MCF 10A (cell line): ENCODE data around the gene P2RX1. TPM values are rescaled to one million over a fixed set of nuclear protein-coding genes. Genes with fewer than 3 reads are reported as not detected.

Experiments
- BruUV-seq: library from RNA; stranded (reverse); fragments of 400-500 nt; replicated peaks from 2 replicates; lab custom pipeline; 2021; lab: Mats Ljungman, UMichigan
- CTCF ChIA-PET: fragments of 300-600 bp; sonication (Branson Sonifier 250); formaldehyde crosslinking; extraction: SDS; loops from one replicate; lab custom pipeline; 2021; ENCODE audit warnings: antibody characterized with exemption, inconsistent platforms; lab: Yijun Ruan, JAX
- POLR2A ChIA-PET: fragments of 300-600, 350-650 bp; sonication (Branson Sonifier 250); formaldehyde crosslinking; extraction: SDS; loops from one replicate; lab custom pipeline; 2020; ENCODE audit warnings: antibody characterized with exemption, inconsistent platforms; lab: Yijun Ruan, JAX
- DNase-seq: peaks from one replicate; pipeline ENCODE4 v3.0.0-alpha.2; 2018; ENCODE audit not compliant: unreplicated experiment
- H3K27ac Mint-ChIP-seq: one replicate; pipeline ENCODE4 v1.8.0; 2022; ENCODE audit warnings: mild to moderate bottlenecking, low read depth, mixed read lengths; ENCODE audit not compliant: unreplicated experiment
- H3K27me3 Mint-ChIP-seq: one replicate; pipeline ENCODE4 v1.8.0; 2022; ENCODE audit warnings: mixed read lengths; ENCODE audit not compliant: insufficient read depth, unreplicated experiment
- H3K36me3 Mint-ChIP-seq: one replicate; pipeline ENCODE4 v1.8.0; 2022; ENCODE audit warnings: mild to moderate bottlenecking, moderate library complexity, mixed read lengths; ENCODE audit not compliant: insufficient read depth, unreplicated experiment
- H3K4me1 Mint-ChIP-seq: one replicate; pipeline ENCODE4 v1.8.0; 2022; ENCODE audit warnings: mixed read lengths; ENCODE audit not compliant: insufficient read depth, unreplicated experiment
- H3K4me3 Mint-ChIP-seq: one replicate; pipeline ENCODE4 v1.8.0; 2022; ENCODE audit warnings: mild to moderate bottlenecking, moderate library complexity, mixed read lengths; ENCODE audit not compliant: unreplicated experiment
- H3K9me3 Mint-ChIP-seq: one replicate; pipeline ENCODE4 v1.8.0; 2022; ENCODE audit warnings: mixed read lengths; ENCODE audit not compliant: unreplicated experiment
- intact Hi-C: fragments of 100-400 bp; cut with micrococcal nuclease; formaldehyde crosslinking; loops from 2 replicates; pipeline ENCODE4 v1.14.1; 2022
- total RNA-seq: library from RNA; stranded (reverse); gene quantifications from 2 replicates; pipeline ENCODE4 v1.2.3, GENCODE V29; 2022
- TF ChIP-seq, protein P1 (sequence below): fragments of 200-600 bp; IDR thresholded peaks from one replicate; pipeline ENCODE4 v1.8.0; 2022; ENCODE audit warnings: antibody characterized with exemption, mild to moderate bottlenecking; ENCODE audit not compliant: unreplicated experiment

Gene P2RX1
- total RNA-seq, 1 experiment from 2014 or later, result not detected

DNA sequence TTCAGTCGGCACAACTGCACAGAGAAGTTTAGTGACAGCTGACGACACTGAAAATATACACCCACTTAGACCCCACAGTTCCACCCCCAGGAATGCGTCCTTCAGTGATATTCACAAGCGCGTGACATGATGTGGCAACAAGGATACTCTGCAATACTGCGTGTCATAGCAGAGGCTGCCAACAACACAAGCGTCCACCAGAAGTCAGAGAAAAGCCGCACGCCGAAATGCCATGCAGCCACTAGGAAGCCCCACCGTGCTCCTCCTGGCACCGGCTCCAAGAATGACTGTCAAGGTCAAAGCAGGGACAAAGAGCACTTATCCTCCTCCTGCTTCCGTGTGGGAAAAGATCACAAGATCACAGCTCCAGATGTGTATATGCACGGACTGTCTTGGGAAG is 44.5 kb upstream of the P2RX1 start:
- H3K36me3 Mint-ChIP-seq, result no peaks in the 10 kb centered on the region
- TF ChIP-seq, protein P1, sequence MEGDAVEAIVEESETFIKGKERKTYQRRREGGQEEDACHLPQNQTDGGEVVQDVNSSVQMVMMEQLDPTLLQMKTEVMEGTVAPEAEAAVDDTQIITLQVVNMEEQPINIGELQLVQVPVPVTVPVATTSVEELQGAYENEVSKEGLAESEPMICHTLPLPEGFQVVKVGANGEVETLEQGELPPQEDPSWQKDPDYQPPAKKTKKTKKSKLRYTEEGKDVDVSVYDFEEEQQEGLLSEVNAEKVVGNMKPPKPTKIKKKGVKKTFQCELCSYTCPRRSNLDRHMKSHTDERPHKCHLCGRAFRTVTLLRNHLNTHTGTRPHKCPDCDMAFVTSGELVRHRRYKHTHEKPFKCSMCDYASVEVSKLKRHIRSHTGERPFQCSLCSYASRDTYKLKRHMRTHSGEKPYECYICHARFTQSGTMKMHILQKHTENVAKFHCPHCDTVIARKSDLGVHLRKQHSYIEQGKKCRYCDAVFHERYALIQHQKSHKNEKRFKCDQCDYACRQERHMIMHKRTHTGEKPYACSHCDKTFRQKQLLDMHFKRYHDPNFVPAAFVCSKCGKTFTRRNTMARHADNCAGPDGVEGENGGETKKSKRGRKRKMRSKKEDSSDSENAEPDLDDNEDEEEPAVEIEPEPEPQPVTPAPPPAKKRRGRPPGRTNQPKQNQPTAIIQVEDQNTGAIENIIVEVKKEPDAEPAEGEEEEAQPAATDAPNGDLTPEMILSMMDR, result no peak
- intact Hi-C loops, result no loop called here
- H3K27me3 Mint-ChIP-seq, result peaks cover 12% of the 10 kb centered on the region
- CTCF ChIA-PET, result no interaction called here
- DNase-seq, result no peak
- H3K4me3 Mint-ChIP-seq, result no peak overlapping the region
- no peaks in the 10 kb centered on the region for H3K9me3 Mint-ChIP-seq
- POLR2A ChIA-PET, result no interaction called here
- peaks cover 13% of the 10 kb centered on the region for H3K4me1 Mint-ChIP-seq
- H3K27ac Mint-ChIP-seq, result no peak overlapping the region
- BruUV-seq, result no TSS peak

DNA sequence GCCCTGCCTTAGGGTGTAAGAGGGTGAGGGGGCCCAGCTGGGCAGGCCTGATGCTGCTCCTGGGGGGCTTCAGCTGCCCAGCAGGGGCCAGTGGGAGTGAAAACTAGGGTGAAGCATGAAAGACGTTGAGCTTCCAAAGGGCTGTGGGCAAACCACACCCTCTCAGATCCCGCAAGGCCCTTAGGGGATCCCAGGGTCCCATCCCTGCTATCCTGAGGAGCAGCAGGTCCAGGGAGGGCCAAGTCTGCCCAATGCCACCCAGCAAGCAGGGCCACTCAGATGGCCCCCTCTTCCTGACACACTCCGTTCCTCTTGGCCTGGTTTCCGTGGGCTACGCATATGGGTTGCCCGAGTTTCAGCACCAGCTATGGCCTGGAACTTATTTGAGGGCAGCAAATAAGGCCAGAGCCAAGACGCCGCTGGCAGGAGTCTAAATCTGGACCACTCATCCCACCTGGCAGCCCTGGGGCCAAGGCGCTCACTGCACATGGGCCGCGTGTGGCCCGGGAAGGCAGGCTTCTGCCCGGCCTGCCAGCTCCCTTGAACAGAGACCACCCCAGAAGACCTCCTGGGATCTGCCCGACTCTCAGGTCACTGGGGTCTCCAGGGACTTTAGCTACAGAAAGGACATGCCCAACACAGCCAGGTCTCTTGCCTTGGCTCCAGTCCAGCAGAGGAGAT is 43.8 kb upstream of the P2RX1 start:
- H3K4me1 Mint-ChIP-seq, result peaks cover 7% of the 10 kb centered on the region
- no peak overlapping the region for H3K4me3 Mint-ChIP-seq
- no TSS peak for BruUV-seq
- intact Hi-C loops, result loop anchor here (1.0 kb wide), 1 partner anchor 22 kb away; no protein-coding TSS in a partner anchor
- ChIA-PET POLR2A (no interaction called here), CTCF (interaction anchor here (0.8 kb wide), 1 partner anchor 115 kb away, joined by 3 read pairs; no protein-coding TSS in a partner anchor)
- no peaks in the 10 kb centered on the region for H3K36me3 Mint-ChIP-seq
- TF ChIP-seq, protein P1, result no peak
- no peak for DNase-seq
- no peak overlapping the region for H3K27ac Mint-ChIP-seq
- H3K9me3 Mint-ChIP-seq, result no peaks in the 10 kb centered on the region
- H3K27me3 Mint-ChIP-seq, result peaks cover 12% of the 10 kb centered on the region

DNA sequence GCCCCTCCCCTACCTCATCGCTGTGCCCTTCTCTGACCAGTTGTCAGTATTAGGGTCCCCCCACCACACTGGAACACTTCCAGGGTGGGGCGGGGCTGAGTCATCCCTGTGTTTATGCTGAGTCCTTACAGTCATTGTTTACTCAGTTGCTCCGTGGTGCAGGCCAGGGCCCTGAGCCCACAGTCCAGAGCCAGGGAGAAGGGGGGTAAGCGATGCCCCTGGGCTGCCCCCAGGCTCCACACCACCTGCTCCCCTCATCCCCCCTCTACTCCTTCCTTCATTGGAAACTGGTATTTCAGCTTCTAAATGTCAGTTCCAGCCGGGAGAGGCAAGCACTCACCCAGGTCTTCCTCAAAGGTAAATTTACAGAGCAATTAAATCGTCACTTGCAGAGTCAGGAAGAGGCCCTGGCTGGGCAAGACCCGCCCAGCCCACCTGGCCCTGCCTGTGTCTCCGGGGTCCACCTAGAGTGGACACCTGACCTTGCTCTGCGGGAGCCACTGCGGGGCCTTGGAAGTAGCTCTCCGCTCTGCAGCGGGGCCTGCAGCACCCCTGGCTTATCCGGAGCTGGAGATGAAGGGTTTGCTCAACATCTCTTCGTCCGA is 43.1 kb upstream of the P2RX1 start:
- ChIA-PET CTCF (interaction anchor here (0.8 kb wide), 1 partner anchor 115 kb away, joined by 3 read pairs; no protein-coding TSS in a partner anchor), POLR2A (no interaction called here)
- Mint-ChIP-seq H3K4me1 (peaks cover 6% of the 10 kb centered on the region), H3K9me3 (no peaks in the 10 kb centered on the region), H3K4me3 (no peak overlapping the region), H3K27me3 (peaks cover 12% of the 10 kb centered on the region), H3K27ac (no peak overlapping the region), H3K36me3 (no peaks in the 10 kb centered on the region)
- BruUV-seq, result no TSS peak
- TF ChIP-seq, protein P1, result no peak
- peak; percentile 40 for DNase-seq
- intact Hi-C loops, result loop anchor here (1.0 kb wide), 1 partner anchor 23 kb away; no protein-coding TSS in a partner anchor
